ENCODE data around the gene VTI1B.
"Not testable (repeated sequence)": the region's sequence is repeated elsewhere in the genome, so short reads cannot be mapped to it uniquely, and the experiment has no call there.

Gene VTI1B, protein sequence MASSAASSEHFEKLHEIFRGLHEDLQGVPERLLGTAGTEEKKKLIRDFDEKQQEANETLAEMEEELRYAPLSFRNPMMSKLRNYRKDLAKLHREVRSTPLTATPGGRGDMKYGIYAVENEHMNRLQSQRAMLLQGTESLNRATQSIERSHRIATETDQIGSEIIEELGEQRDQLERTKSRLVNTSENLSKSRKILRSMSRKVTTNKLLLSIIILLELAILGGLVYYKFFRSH

GRCh38 chr14:67674480-67675218 is at the start of gene VTI1B:
Gene VTI1B (minus strand): TSS chr14:67674632. CDS start chr14:67674489, 143 bp downstream.
- Mint-ChIP-seq H3K27me3 (no peaks in the 10 kb centered on the region), H3K27ac (peak within 1 kb of the TSS; percentile 96 to 99), H3K4me3 (peak within 1 kb of the TSS; percentile 87 to 98), H3K9me3 (no peaks in the 10 kb centered on the region), H3K4me1 (peaks cover 31% of the 10 kb centered on the region)
- peak; percentile 98 for ATAC-seq
- DNase-seq, result peak; percentile 82 to 86

DNA sequence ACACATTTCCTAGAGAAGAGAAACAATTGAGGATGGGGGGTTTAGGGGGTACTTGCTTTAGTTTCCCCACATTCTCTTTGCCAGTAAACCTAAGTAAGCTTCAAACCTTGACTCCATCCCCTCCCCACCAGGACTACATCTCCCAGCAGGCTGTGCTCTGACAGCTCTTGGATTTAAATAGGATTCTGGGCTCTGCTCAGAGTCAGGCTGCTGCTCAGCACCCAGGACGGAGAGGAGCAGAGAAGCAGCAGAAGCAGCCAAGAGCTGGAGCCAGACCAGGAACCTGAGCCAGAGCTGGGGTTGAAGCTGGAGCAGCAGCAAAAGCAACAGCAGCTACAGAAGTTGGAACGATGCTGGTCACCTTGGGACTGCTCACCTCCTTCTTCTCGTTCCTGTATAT is 47.9 kb upstream of the VTI1B start:
- ATAC-seq, result no peak
- peaks cover 10% of the 10 kb centered on the region for H3K4me1 Mint-ChIP-seq

DNA sequence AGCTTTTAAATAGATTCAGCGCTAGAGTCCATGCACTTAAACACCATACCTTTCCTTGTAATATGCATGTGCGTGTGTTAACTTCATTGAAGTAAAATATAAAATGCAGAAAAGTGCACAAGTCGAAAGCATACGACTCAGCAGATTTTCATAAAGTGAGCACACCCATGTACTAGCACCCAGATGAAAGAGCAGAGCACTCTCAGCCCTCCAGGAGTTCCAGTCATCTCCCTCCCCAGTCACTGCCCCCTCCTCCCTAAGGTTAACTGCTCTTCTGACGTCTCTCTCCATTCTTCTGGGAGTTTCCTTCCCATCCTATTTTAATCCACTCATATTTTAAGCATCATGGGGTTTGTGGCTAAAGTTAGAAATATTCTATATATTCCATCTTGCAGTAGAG is 47.4 kb upstream of the VTI1B start:
- H3K27ac Mint-ChIP-seq, result no peak overlapping the region
- peaks cover 10% of the 10 kb centered on the region for H3K4me1 Mint-ChIP-seq
- peaks cover 66% of the 10 kb centered on the region for H3K27me3 Mint-ChIP-seq
- no peaks in the 10 kb centered on the region for H3K9me3 Mint-ChIP-seq
- ATAC-seq, result no peak
- H3K4me3 Mint-ChIP-seq, result no peak overlapping the region
- DNase-seq, result no peak

More for the DNA sequence above, 47.9 kb upstream of the VTI1B start:
- peak overlapping the region in 1 of 2 donors; percentile 25 for H3K4me3 Mint-ChIP-seq
- no peak for DNase-seq
- no peaks in the 10 kb centered on the region for H3K9me3 Mint-ChIP-seq
- no peak overlapping the region for H3K27ac Mint-ChIP-seq
- peaks cover 65% of the 10 kb centered on the region for H3K27me3 Mint-ChIP-seq

DNA sequence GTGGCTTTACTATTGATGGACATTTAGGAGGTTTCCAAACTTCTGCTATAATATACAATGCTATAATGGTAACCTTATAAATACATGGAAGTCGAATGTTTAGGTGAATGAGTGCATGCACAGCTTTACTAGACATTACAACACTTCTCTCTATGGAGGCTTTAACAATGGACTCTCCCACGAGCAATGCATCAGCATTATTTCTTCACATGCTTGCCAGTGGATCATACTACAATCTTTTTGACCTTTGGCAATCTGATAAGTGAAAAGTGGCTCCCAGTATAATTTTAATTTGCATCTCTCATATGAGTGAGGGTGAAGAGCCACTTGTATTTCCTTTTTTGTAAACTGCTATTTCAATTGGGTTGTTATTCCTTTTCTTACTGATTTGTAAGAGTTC is 45.4 kb upstream of the VTI1B start:
- H3K27me3 Mint-ChIP-seq, result peaks cover 55% of the 10 kb centered on the region
- ATAC-seq (no peak), DNase-seq (no peak)
- H3K4me3 Mint-ChIP-seq, result no peak overlapping the region
- no peaks in the 10 kb centered on the region for H3K9me3 Mint-ChIP-seq
- peaks cover 10% of the 10 kb centered on the region for H3K4me1 Mint-ChIP-seq
- H3K27ac Mint-ChIP-seq, result no peak overlapping the region

- not testable (repeated sequence) for H3K9me3 Mint-ChIP-seq, ATAC-seq, DNase-seq, H3K4me1 Mint-ChIP-seq, H3K4me3 Mint-ChIP-seq, H3K27ac Mint-ChIP-seq
- H3K27me3 Mint-ChIP-seq, result peaks cover 51% of the 10 kb centered on the region
Measured at GRCh38 chr14:67719385-67719784, 45.0 kb upstream of the VTI1B start.

GRCh38 chr14:67718265-67718664 is 43.8 kb upstream of the VTI1B start:
- Mint-ChIP-seq H3K27ac (no peak overlapping the region), H3K4me1 (peaks cover 10% of the 10 kb centered on the region), H3K27me3 (peaks cover 39% of the 10 kb centered on the region), H3K9me3 (no peaks in the 10 kb centered on the region), H3K4me3 (no peak overlapping the region)
- DNase-seq (no peak), ATAC-seq (no peak)

- H3K9me3 Mint-ChIP-seq, result no peaks in the 10 kb centered on the region
- peaks cover under 1% of the 10 kb centered on the region for H3K4me1 Mint-ChIP-seq
- H3K4me3 Mint-ChIP-seq, result no peak overlapping the region
- DNase-seq (no peak), ATAC-seq (no peak)
- no peak overlapping the region for H3K27ac Mint-ChIP-seq
- peaks cover 27% of the 10 kb centered on the region for H3K27me3 Mint-ChIP-seq
Measured at GRCh38 chr14:67717048-67717447, 42.6 kb upstream of the VTI1B start.

DNA sequence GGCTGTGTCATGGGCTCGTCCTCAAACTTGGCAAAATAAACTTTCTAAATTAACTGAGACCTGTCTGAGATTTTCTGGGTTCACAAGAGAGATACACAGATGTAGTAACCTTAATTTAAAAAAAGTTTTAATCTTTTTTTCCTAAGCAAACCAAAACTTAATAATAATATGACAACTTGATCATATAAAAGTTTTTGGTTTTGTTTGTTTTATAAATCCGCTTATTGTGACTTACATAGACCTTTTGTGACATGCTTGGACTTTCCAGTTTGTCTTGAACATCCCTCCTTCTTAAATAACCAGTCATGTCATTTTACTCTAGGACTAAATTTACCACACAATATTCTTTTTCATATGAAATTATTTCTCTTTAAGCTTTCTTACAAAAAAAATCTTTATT is 35.8 kb upstream of the VTI1B start:
- H3K9me3 Mint-ChIP-seq, result peaks cover 6 to 7% of the 10 kb centered on the region in 2 donors
- H3K27ac Mint-ChIP-seq, result no peak overlapping the region

GRCh38 chr14:67709796-67710195 is 35.4 kb upstream of the VTI1B start:
- DNase-seq, ATAC-seq, H3K27ac Mint-ChIP-seq, H3K4me3 Mint-ChIP-seq, H3K9me3 Mint-ChIP-seq, H3K4me1 Mint-ChIP-seq, H3K27me3 Mint-ChIP-seq: not testable (repeated sequence)

More for the DNA sequence above, 35.8 kb upstream of the VTI1B start:
- ATAC-seq, result no peak
- no peaks in the 10 kb centered on the region for H3K27me3 Mint-ChIP-seq
- no peaks in the 10 kb centered on the region for H3K4me1 Mint-ChIP-seq
- DNase-seq, result no peak
- H3K4me3 Mint-ChIP-seq, result no peak overlapping the region

GRCh38 chr14:67709346-67709745 is 34.9 kb upstream of the VTI1B start:
- H3K4me3 Mint-ChIP-seq, result not testable (repeated sequence)

GRCh38 chr14:67705211-67705610 is 30.8 kb upstream of the VTI1B start:
- peaks cover 8% of the 10 kb centered on the region for H3K27me3 Mint-ChIP-seq
- peaks cover 6% of the 10 kb centered on the region in 2 donors for H3K9me3 Mint-ChIP-seq
- H3K4me1 Mint-ChIP-seq, result no peaks in the 10 kb centered on the region
- ATAC-seq (no peak), DNase-seq (no peak)
- no peak overlapping the region for H3K27ac Mint-ChIP-seq
- no peak overlapping the region for H3K4me3 Mint-ChIP-seq

More at GRCh38 chr14:67709346-67709745, 34.9 kb upstream of the VTI1B start:
- H3K27me3 Mint-ChIP-seq, ATAC-seq, DNase-seq, H3K9me3 Mint-ChIP-seq, H3K4me1 Mint-ChIP-seq, H3K27ac Mint-ChIP-seq: not testable (repeated sequence)

GRCh38 chr14:67704484-67705089 is 30.2 kb upstream of the VTI1B start:
- Mint-ChIP-seq H3K4me3 (no peak overlapping the region), H3K27ac (no peak overlapping the region), H3K4me1 (no peaks in the 10 kb centered on the region), H3K27me3 (peaks cover 8% of the 10 kb centered on the region), H3K9me3 (peaks cover under 1% of the 10 kb centered on the region in 2 donors)
- ATAC-seq (peak; percentile 80), DNase-seq (peak; percentile 26 to 31)

GRCh38 chr14:67703997-67704396 is 29.6 kb upstream of the VTI1B start:
- DNase-seq (no peak), ATAC-seq (no peak)
- Mint-ChIP-seq H3K4me3 (no peak overlapping the region), H3K4me1 (no peaks in the 10 kb centered on the region), H3K27me3 (peaks cover 8% of the 10 kb centered on the region), H3K27ac (no peak overlapping the region), H3K9me3 (no peaks in the 10 kb centered on the region)

DNA sequence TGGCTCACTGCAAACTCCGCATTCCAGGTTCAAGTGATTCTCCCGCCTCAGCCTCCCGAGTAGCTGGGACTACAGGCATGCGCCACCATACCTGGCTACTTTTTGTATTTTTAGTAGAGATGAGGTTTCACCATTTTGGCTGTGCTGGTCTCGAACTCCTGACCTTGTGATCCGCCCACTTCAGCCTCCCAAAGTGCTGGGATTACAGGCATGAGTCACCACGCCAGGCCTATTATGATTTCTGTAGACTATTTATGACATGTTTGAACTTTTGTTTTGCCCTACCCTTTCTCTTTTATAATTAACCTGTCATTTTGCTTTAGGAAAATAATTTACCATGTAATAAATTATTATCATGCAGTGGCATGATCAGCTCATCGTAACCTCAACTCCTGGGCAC is 27.1 kb upstream of the VTI1B start, which contains the start of gene RDH12:
TSS of gene RDH12 (plus strand) at position 395 of the 400 bp plus-strand sequence. CDS start 20,757 bp downstream, outside the sequence.
- peak within 1 kb of the TSS in 1 of 2 donors; percentile 61 for H3K27ac Mint-ChIP-seq
- DNase-seq, H3K4me3 Mint-ChIP-seq, ATAC-seq, H3K27me3 Mint-ChIP-seq, H3K4me1 Mint-ChIP-seq, H3K9me3 Mint-ChIP-seq: not testable (repeated sequence)

- ATAC-seq, result no peak
- H3K9me3 Mint-ChIP-seq, result no peaks in the 10 kb centered on the region
- no peak overlapping the region for H3K4me3 Mint-ChIP-seq
Measured at GRCh38 chr14:67698179-67698578, 23.7 kb upstream of the VTI1B start.

GRCh38 chr14:67697006-67697405 is 22.6 kb upstream of the VTI1B start:
- no peak overlapping the region for H3K27ac Mint-ChIP-seq
- H3K9me3 Mint-ChIP-seq, result no peaks in the 10 kb centered on the region
- no peak overlapping the region for H3K4me3 Mint-ChIP-seq
- peaks cover 25% of the 10 kb centered on the region for H3K4me1 Mint-ChIP-seq
- no peak for DNase-seq
- H3K27me3 Mint-ChIP-seq, result no peaks in the 10 kb centered on the region
- ATAC-seq, result no peak

More at GRCh38 chr14:67698179-67698578, 23.7 kb upstream of the VTI1B start:
- H3K27me3 Mint-ChIP-seq, result no peaks in the 10 kb centered on the region
- H3K4me1 Mint-ChIP-seq, result peaks cover 20% of the 10 kb centered on the region
- no peak overlapping the region for H3K27ac Mint-ChIP-seq
- no peak for DNase-seq

All from stimulated activated naive CD8-positive, alpha-beta T cell treated with anti-CD3 and anti-CD28 coated beads, Interleukin-15, amount 100 ng/mL, for 72 hours (primary cell).